ENCODE data around the gene HSPB1. TPM values are rescaled to one million over a fixed set of nuclear protein-coding genes. Genes with fewer than 3 reads are reported as not detected.
"Not testable (repeated sequence)": the region's sequence is repeated elsewhere in the genome, so short reads cannot be mapped to it uniquely, and the experiment has no call there.

The HSPB1 gene
- total and polyA plus RNA-seq, 2 donors (not counting 1 experiment from before 2014, with no cell fraction given): 70.0 to 234 TPM

DNA sequence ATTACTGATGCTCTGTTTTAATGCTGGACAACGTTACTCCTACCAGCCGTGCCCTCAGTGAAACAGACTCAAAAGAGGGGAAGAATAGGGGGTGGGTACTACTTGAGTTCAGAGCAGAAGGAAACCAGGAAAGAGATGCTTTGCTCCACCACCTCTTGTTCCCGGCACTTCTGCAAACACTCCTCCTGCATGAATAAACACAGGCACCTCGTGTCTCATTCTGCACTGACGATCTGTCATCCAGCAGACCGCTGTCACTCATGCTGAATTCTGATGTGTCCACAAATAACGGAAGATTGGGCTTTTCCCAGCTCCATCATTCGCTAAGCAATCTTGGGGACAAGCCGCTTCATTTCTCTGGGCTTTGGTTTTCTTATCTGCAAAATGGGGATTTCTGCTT lies 29.6 kb downstream of the HSPB1 start:
- Histone ChIP-seq H3K27me3 (ENCODE audit: control insufficient read depth, insufficient read depth, low read length) (no peaks in the 10 kb centered on the region), H2AFZ (ENCODE audit: low read length) (no peak overlapping the region), H3K4me2 (ENCODE audit: extremely low read depth, insufficient read depth, low read length) (no peak overlapping the region), H3K36me3 (ENCODE audit: control insufficient read depth, insufficient read depth, low read length) (peaks cover 23% of the 10 kb centered on the region), H3K9me3 (ENCODE audit: control insufficient read depth, insufficient read depth, low read depth, low read length) (no peaks in the 10 kb centered on the region), H3K79me2 (ENCODE audit: control insufficient read depth, insufficient read depth, low read length) (peaks cover 94% of the 10 kb centered on the region), H3K4me3 (replicated peaks in 1 of 4; ENCODE audit: control extremely low read depth in 1 of 4, insufficient read depth in 1 of 4, low read depth in 3 of 4, low read length in 4 of 4) (no peak overlapping the region), H4K20me1 (ENCODE audit: control insufficient read depth, extremely low read depth, insufficient read depth, low read length) (no peaks in the 10 kb centered on the region), H3K9ac (ENCODE audit: insufficient read depth, low read length) (no peak overlapping the region), H3K4me1 (ENCODE audit: control insufficient read depth, extremely low read depth, insufficient read depth, low read length) (no peaks in the 10 kb centered on the region), H3K27ac (ENCODE audit: insufficient read depth, low read length) (no peak overlapping the region)
- DNase-seq (ENCODE audit: low read depth in 2 of 2): no peak
- TF ChIP-seq, protein P1, sequence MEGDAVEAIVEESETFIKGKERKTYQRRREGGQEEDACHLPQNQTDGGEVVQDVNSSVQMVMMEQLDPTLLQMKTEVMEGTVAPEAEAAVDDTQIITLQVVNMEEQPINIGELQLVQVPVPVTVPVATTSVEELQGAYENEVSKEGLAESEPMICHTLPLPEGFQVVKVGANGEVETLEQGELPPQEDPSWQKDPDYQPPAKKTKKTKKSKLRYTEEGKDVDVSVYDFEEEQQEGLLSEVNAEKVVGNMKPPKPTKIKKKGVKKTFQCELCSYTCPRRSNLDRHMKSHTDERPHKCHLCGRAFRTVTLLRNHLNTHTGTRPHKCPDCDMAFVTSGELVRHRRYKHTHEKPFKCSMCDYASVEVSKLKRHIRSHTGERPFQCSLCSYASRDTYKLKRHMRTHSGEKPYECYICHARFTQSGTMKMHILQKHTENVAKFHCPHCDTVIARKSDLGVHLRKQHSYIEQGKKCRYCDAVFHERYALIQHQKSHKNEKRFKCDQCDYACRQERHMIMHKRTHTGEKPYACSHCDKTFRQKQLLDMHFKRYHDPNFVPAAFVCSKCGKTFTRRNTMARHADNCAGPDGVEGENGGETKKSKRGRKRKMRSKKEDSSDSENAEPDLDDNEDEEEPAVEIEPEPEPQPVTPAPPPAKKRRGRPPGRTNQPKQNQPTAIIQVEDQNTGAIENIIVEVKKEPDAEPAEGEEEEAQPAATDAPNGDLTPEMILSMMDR (conservative IDR thresholded peaks at IDR 0.05 in 1 of 2, IDR thresholded peaks at IDR 0.05 in 1 of 2; ENCODE audit: low read depth in 1 of 2, low read length in 2 of 2): no peak
- TF ChIP-seq EZH2 (IDR thresholded peaks at IDR 0.05; ENCODE audit: low read length, missing control alignments): no peak

DNA sequence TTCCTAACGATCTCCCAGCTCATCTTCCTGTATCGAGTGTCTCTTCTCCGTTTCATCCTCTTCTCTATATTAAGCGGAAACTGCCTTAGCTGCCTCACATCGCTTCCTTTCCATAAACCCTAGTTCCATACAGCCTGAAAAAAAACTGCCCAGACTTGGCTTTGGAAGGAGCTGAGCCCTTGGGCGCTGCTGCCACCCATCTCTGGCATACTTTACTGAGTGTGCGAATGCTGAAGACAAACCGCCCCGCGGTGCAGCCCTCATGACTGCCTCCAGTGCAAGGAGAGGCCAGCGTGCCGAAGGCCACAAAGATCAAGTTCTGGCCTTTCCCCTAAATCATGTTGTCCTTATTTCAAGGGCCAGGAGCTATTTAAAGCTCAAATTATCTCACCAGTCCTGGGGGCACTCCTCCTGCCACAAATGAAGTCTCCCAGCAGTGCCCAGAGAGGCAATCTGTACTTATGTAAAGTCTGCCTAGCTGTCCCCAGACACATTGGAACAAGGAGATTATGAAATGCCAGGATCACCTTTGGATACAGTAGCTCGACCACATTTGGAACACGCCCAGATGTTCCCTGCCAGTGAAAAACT lies 31.1 kb downstream of the HSPB1 start:
- no peak overlapping the region for H3K4me3 ChIP-seq (replicated peaks in 1 of 4; ENCODE audit: control extremely low read depth in 1 of 4, insufficient read depth in 1 of 4, low read depth in 3 of 4, low read length in 4 of 4)
- H4K20me1 ChIP-seq (ENCODE audit: control insufficient read depth, extremely low read depth, insufficient read depth, low read length): no peaks in the 10 kb centered on the region
- H2AFZ ChIP-seq (ENCODE audit: low read length): no peak overlapping the region
- H3K27me3 ChIP-seq (ENCODE audit: control insufficient read depth, insufficient read depth, low read length): no peaks in the 10 kb centered on the region
- H3K4me1 ChIP-seq (ENCODE audit: control insufficient read depth, extremely low read depth, insufficient read depth, low read length): peaks cover 4% of the 10 kb centered on the region
- H3K9ac ChIP-seq (ENCODE audit: insufficient read depth, low read length): no peak overlapping the region
- H3K4me2 ChIP-seq (ENCODE audit: extremely low read depth, insufficient read depth, low read length): no peak overlapping the region
- peaks cover 18% of the 10 kb centered on the region for H3K36me3 ChIP-seq (ENCODE audit: control insufficient read depth, insufficient read depth, low read length)
- peaks cover 95% of the 10 kb centered on the region for H3K79me2 ChIP-seq (ENCODE audit: control insufficient read depth, insufficient read depth, low read length)
- TF ChIP-seq, protein P1 (conservative IDR thresholded peaks at IDR 0.05 in 1 of 2, IDR thresholded peaks at IDR 0.05 in 1 of 2; ENCODE audit: low read depth in 1 of 2, low read length in 2 of 2): no peak
- TF ChIP-seq EZH2 (IDR thresholded peaks at IDR 0.05; ENCODE audit: low read length, missing control alignments): no peak
- no peak overlapping the region for H3K27ac ChIP-seq (ENCODE audit: insufficient read depth, low read length)
- DNase-seq (ENCODE audit: low read depth in 2 of 2): peak in 1 of 2 donors; percentile 37
- H3K9me3 ChIP-seq (ENCODE audit: control insufficient read depth, insufficient read depth, low read depth, low read length): no peaks in the 10 kb centered on the region

DNA sequence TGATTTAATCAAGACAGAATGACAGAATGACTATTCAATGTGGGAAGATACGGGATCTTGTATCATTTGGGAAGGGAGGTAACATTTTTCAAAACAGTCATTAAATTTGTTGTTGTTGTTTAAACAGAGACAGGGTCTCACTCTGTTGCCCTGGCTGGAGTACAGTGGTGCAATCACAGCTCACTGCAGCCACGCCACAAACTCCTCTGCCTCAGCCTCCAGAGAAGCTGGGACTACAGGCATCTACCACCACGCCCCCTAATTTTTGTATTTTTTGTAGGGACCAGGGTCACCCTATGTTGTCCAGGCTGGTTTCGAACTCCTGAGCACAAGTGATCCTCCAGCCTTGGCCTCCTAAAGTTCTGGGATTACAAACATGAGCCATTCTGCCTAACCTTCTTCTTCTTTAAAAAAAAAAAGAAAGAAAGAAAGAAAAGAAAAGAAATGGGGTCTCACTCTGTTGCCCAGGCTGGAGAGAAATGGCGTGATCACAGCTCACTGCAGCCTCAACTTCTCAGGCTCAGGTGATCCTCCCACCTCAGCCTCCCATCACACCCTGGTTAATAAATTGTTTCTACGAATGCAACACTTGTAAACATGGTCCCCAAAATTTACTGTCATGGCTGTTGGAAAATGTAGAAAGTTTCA lies 32.0 kb downstream of the HSPB1 start:
- Histone ChIP-seq H3K9me3 (ENCODE audit: control insufficient read depth, insufficient read depth, low read depth, low read length) (no peaks in the 10 kb centered on the region), H3K27ac (ENCODE audit: insufficient read depth, low read length) (no peak overlapping the region), H2AFZ (ENCODE audit: low read length) (no peak overlapping the region), H4K20me1 (ENCODE audit: control insufficient read depth, extremely low read depth, insufficient read depth, low read length) (no peaks in the 10 kb centered on the region), H3K79me2 (ENCODE audit: control insufficient read depth, insufficient read depth, low read length) (peaks cover 95% of the 10 kb centered on the region), H3K4me3 (replicated peaks in 1 of 4; ENCODE audit: control extremely low read depth in 1 of 4, insufficient read depth in 1 of 4, low read depth in 3 of 4, low read length in 4 of 4) (no peak overlapping the region), H3K4me2 (ENCODE audit: extremely low read depth, insufficient read depth, low read length) (no peak overlapping the region), H3K36me3 (ENCODE audit: control insufficient read depth, insufficient read depth, low read length) (peaks cover 12% of the 10 kb centered on the region), H3K4me1 (ENCODE audit: control insufficient read depth, extremely low read depth, insufficient read depth, low read length) (peaks cover 5% of the 10 kb centered on the region), H3K27me3 (ENCODE audit: control insufficient read depth, insufficient read depth, low read length) (no peaks in the 10 kb centered on the region), H3K9ac (ENCODE audit: insufficient read depth, low read length) (no peak overlapping the region)
- TF ChIP-seq, protein P1 (conservative IDR thresholded peaks at IDR 0.05 in 1 of 2, IDR thresholded peaks at IDR 0.05 in 1 of 2; ENCODE audit: low read depth in 1 of 2, low read length in 2 of 2): no peak
- no peak for TF ChIP-seq EZH2 (IDR thresholded peaks at IDR 0.05; ENCODE audit: low read length, missing control alignments)
- no peak for DNase-seq (ENCODE audit: low read depth in 2 of 2)

DNA sequence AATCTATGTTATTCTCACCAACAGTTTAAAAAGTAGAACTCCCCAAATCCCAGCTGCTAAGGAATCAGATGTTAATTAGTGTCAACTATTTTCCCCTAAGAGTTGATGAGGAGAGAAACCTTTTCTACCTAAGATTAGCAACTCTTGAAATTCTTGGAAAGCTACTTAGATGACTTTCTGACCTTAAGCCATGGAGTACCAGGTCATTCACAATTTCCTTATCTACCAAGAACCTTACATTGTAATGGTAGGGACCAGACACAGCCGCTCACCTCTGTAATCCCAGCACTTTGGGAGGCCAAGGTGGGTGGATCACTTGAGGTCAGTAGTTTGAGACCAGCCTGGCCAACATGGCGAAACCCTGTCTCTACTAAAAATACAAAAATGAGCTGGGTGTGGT lies 32.9 kb downstream of the HSPB1 start:
- not testable (repeated sequence) for H3K9ac ChIP-seq (ENCODE audit: insufficient read depth, low read length); H3K4me1 ChIP-seq (ENCODE audit: control insufficient read depth, extremely low read depth, insufficient read depth, low read length); H3K4me3 ChIP-seq (replicated peaks in 1 of 4; ENCODE audit: control extremely low read depth in 1 of 4, insufficient read depth in 1 of 4, low read depth in 3 of 4, low read length in 4 of 4); H3K9me3 ChIP-seq (ENCODE audit: control insufficient read depth, insufficient read depth, low read depth, low read length); H3K36me3 ChIP-seq (ENCODE audit: control insufficient read depth, insufficient read depth, low read length); H3K27ac ChIP-seq (ENCODE audit: insufficient read depth, low read length); H3K4me2 ChIP-seq (ENCODE audit: extremely low read depth, insufficient read depth, low read length); H4K20me1 ChIP-seq (ENCODE audit: control insufficient read depth, extremely low read depth, insufficient read depth, low read length); DNase-seq (ENCODE audit: low read depth in 2 of 2); H2AFZ ChIP-seq (ENCODE audit: low read length); H3K27me3 ChIP-seq (ENCODE audit: control insufficient read depth, insufficient read depth, low read length)
- peaks cover 95% of the 10 kb centered on the region for H3K79me2 ChIP-seq (ENCODE audit: control insufficient read depth, insufficient read depth, low read length)

Data from fibroblast of lung (primary cell).